ENCODE results near the gene CPT1C.

DNA sequence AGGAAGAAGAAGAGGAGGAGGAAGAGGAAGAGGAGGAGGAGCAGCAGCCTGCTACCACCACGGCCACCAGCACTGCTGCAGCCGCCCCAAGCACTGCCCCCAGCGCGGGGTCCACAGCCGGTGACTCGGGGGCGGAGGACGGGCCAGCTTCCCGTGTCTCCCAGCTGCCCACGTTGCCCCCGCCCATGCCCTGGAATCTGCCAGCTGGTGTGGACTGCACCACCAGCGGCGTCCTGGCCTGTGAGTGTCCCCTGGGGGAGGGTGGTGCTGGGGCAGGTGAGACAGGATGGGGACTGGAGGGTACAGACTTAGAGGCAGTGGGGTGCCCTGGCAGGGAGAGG, 37.5 kb upstream of the CPT1C start:
- TF ChIP-seq, protein P1, sequence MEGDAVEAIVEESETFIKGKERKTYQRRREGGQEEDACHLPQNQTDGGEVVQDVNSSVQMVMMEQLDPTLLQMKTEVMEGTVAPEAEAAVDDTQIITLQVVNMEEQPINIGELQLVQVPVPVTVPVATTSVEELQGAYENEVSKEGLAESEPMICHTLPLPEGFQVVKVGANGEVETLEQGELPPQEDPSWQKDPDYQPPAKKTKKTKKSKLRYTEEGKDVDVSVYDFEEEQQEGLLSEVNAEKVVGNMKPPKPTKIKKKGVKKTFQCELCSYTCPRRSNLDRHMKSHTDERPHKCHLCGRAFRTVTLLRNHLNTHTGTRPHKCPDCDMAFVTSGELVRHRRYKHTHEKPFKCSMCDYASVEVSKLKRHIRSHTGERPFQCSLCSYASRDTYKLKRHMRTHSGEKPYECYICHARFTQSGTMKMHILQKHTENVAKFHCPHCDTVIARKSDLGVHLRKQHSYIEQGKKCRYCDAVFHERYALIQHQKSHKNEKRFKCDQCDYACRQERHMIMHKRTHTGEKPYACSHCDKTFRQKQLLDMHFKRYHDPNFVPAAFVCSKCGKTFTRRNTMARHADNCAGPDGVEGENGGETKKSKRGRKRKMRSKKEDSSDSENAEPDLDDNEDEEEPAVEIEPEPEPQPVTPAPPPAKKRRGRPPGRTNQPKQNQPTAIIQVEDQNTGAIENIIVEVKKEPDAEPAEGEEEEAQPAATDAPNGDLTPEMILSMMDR (IDR thresholded peaks at IDR 0.05), result no peak
- TF ChIP-seq POLR2A (IDR thresholded peaks at IDR 0.05), result no peak
- no peak for TF ChIP-seq EP300 (IDR thresholded peaks at IDR 0.05)

Data from tibial nerve (tissue), 4 donors.